Activated CD4-positive, CD25-positive, alpha-beta regulatory T cell treated with anti-CD3 and anti-CD28 coated beads, Interleukin-2, amount 50 U/mL, for 16 hours (primary cell): ENCODE measurements around the gene DDX3X.
"Not testable (repeated sequence)": the region's sequence is repeated elsewhere in the genome, so short reads cannot be mapped to it uniquely, and the experiment has no call there.

Source experiments
- DNase-seq: peaks from one replicate; pipeline ENCODE4 v3.0.0-alpha.2; 2020; ENCODE audit warnings: low read depth, low spot score

Gene DDX3X

GRCh38 chrX:41333744-41334362, at the start of gene DDX3X:
DDX3X (plus strand) TSS chrX:41334162; CDS start chrX:41334253, 91 bp downstream.
- peak; percentile 70 for DNase-seq

DNA sequence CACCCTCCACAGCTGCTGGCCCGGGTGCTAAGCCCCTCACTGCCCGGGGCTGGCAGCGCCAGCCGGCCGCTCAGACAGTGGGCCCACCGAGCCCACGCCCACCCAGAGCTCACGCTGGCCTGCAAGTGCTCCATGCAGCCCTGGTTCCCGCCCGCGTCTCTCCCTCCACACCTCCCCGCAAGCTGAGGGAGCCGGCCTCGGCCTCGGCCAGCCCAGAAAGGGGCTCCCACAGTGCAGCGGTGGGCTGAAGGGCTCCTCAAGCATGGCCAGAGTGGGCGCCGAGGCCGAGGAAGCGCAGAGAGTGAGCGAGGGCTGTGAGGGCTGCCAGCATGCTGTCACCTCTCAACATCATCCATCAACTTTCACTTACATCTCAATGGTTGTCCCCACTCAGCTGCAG, 48.0 kb upstream of the DDX3X start:
- DNase-seq, result not testable (repeated sequence)

- no peak for DNase-seq
These were observed 45.3 kb upstream of the DDX3X start for GRCh38 chrX:41288641-41289040.

DNA sequence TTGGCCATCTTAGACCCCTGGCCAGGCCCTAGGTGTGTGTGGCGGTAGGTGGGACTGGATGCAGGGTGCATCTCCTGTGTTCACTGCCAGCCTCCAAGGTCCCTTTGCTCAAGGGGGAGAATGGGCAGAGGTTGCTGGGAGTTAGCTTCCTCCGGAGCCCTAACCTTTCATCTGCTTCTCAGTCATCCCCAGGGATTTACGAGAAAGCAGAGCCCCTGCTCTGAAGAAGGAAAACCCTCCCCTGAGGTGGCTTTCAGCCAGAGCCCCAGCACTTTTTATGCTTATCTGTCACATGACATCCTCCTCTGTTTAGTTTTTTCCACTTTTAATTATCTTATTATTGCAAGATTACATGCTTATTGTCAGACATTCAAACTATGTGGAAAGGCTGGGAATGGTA, 44.9 kb upstream of the DDX3X start:
- DNase-seq, result no peak

DNA sequence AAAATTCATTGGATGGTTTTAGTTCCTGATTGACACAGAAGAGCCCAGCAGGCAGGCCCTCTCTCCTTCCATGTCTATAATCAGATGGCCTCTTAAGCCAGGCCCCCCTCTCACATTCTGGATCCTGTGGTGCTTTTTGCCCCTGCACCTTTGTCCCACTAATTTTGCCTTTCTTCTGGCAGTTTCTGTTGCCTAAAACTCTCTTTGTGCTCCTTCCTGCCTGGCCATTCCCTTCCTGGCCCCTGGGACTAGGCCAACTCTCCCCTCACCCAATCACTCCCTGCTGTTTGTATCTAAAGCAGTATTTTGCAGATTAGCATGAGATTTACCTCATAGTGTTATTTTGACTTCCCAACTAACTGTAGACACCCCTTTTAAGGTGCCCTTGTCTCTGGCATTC, 42.7 kb upstream of the DDX3X start:
- DNase-seq, result no peak

- DNase-seq, result no peak
These were observed 40.7 kb upstream of the DDX3X start for GRCh38 chrX:41293269-41293668.

GRCh38 chrX:41300758-41301437, 33.1 kb upstream of the DDX3X start:
- no peak for DNase-seq

DNA sequence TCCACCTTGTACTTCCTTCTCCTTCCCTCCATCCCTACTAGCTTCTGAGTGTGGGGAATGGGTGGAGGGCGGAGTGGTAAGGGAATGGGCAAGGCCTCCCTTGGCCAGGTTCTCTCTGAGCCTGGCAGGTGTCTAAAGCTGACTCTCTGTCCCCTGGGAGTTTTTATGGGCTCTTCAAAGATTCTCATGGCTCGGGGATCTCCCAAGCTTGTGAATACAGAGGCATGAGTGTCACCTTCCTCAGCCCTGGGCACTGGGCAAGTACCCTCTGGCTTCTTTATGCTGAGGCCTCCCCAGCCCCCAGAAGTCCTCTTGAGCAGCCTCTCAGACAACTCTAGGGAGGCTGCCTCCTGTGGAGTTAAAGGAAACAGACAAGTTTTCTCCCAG, 32.5 kb upstream of the DDX3X start:
- DNase-seq, result no peak

DNA sequence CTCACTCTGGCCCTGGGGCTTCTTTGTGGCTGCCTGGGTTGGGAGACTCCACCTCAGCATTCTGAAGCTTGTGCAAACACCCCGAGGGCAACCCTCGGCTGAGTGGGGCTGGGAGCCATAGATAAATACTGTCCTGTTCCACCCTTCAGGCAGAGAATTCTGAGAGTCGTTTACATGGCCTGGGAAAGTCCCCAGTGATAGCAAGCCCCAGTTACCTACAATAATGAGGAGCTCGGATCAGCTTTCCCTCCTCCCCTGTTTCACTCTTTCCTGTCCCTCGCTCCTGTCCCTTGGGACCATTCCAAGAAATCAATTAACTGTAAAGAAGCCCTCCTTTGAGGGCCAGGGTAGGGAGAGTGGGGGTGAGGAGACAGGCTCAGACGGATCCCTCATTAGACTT, 31.6 kb upstream of the DDX3X start:
- no peak for DNase-seq

DNA sequence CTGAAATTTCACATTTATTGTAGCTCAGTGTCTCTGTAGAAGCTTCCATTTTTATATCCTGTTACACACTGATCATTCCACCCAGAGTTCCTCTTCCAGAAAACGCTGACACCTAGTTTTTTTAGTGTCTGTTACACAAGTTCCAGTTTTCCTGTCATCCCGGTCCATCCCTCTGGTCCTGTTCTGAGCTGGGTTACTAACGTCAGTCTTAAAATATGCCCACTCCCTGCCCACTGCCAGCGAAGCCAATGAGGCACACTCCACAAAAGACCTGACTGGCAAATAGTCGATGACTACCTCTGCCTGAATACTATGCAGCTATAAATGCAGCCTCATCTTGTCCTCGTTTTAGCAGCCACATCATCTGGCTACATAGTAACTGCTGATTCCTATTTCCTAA, 30.9 kb upstream of the DDX3X start:
- DNase-seq, result no peak

GRCh38 chrX:41304178-41304577, 29.8 kb upstream of the DDX3X start:
- DNase-seq, result no peak

- no peak for DNase-seq
These were observed 24.9 kb upstream of the DDX3X start for GRCh38 chrX:41308884-41309647.

- no peak for DNase-seq
These were observed 21.2 kb upstream of the DDX3X start for GRCh38 chrX:41312786-41313185.

GRCh38 chrX:41313419-41313818, 20.5 kb upstream of the DDX3X start:
- no peak for DNase-seq

DNA sequence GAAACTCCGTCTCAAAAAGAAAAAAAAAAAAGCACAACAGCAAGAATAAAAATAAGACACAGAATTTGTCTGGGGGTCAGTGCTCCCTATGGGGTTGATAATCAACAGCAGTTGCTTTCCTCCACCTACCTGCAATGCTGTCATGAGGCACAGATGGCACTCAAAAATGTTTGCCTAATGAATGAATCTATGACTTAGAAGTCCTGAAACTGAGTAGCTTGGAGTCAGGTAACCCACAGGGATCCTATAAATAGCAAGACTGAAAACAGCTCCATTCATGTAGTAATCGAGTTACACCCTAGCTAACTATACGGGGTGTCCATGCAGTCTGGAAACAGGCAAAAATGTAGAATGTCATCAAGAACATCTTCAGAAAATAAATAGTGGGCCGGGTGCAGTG, 19.8 kb upstream of the DDX3X start:
- no peak for DNase-seq

- DNase-seq, result no peak
These were observed 19.1 kb upstream of the DDX3X start for GRCh38 chrX:41314881-41315280.

- not testable (repeated sequence) for DNase-seq
These were observed 17.7 kb upstream of the DDX3X start for GRCh38 chrX:41316266-41316665.

DNA sequence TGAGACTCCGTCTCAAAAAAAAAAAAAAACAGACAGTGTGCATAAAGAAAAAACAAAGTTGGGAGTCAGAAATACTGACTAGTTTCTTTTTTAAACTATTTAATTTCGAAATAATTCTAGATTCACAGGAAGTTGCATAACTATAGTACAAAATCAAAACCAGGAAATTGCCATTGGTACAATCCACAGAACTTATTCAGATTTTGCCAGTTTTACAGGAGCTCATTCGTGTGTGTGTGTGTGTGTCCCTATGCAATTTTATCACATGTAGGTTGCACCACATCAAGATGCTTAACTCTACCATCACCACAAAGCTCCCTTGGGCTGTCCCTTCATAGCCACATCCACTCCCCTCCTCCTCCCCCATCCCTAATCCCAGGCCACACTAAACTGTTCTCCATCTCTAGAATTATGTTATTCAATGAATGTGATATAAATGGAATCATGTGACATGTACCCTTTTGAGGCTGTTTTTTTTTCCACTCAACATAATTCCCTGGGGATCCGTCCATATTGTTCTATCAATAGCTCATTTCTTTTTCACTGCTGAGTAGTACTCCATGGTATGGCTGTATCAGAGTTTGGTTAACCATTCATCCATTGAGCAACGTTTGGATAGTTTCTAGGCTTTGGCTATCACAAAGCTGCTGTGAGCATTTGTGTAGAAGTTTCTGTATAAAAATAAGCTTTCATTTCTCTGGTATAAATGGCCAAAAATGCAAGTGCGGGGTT, 16.3 kb upstream of the DDX3X start:
- DNase-seq, result no peak

- DNase-seq, result no peak
These were observed 13.6 kb upstream of the DDX3X start for GRCh38 chrX:41320393-41320792.

DNA sequence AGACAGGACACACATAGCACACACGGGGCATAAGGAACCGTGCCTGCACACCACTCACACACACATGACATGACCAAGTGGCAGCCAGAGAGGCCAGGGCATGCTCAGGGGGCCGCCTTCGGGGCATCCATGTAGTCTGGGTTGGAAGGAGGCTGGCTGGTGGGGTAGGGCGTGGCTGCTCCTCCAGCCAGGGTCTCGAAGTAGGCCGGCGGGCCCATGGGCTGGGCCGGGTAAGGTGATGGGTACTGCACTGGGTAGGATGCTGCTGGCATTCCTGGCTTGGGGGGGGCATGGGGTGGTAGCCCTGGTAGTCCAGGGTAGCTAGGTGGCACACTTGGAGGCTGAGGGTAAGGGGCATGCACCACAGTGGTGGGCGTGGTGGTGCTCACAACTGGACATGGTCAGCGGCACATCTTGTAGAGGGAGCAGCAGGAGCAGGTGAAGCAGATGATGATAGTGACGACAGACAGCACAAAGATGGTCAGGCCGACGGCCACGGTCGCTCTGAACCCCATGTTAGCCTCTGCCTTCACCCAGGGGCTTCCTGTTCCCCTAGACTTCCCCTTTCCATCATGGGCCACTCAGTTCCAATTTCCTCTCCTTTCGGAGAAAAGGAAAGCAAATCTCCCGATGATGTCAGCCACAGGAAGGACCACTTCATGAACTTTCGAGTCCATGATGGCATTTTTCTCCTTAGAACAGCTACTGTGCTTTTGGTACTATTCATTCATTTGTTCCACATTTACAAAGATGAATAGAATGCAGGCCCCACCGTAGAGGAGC, 10.9 kb upstream of the DDX3X start:
- DNase-seq, result no peak

- DNase-seq, result no peak
These were observed 7.5 kb upstream of the DDX3X start for GRCh38 chrX:41326431-41326830.
